ENCODE data around the gene VDR.

Gene VDR

GRCh38 chr12:47852096-47852571 lies 52.7 kb downstream of the VDR start:
- H3K9me2 ChIP-seq (replicated peaks; ENCODE audit: control insufficient read depth, low read length): no peaks in the 10 kb centered on the region
- H4K20me1 ChIP-seq (ENCODE audit: control insufficient read depth, insufficient read depth, low read depth, low read length): no peaks in the 10 kb centered on the region
- no peaks in the 10 kb centered on the region for H3K4me1 ChIP-seq (ENCODE audit: control insufficient read depth, low read length)
- no peak overlapping the region for H3K27ac ChIP-seq (ENCODE audit: low read depth, low read length)
- no peaks in the 10 kb centered on the region for H3K27me3 ChIP-seq (ENCODE audit: control insufficient read depth, low read length)
- no peak overlapping the region for H3K4me3 ChIP-seq (ENCODE audit: low read length)
- no peaks in the 10 kb centered on the region for H3K9me3 ChIP-seq (ENCODE audit: control insufficient read depth, insufficient read depth, low read length)
- H3K79me2 ChIP-seq (ENCODE audit: control insufficient read depth, low read length): no peaks in the 10 kb centered on the region
- H3K36me3 ChIP-seq (ENCODE audit: control insufficient read depth, low read length): no peaks in the 10 kb centered on the region
- H3F3A ChIP-seq (ENCODE audit: control insufficient read depth, insufficient read depth): 0 out of 2 replicates have a peak, but pooled peaks cover 2% of the 10 kb centered on the region
- H3K4me2 ChIP-seq (ENCODE audit: low read length): no peak overlapping the region
- no peak for TF ChIP-seq EZH2phosphoT487 (IDR thresholded peaks at IDR 0.05; ENCODE audit: borderline replicate concordance, low read length)
- TF ChIP-seq CTCF (IDR thresholded peaks at IDR 0.05; ENCODE audit: low read depth, low read length, poor library complexity, severe bottlenecking): no peak

DNA sequence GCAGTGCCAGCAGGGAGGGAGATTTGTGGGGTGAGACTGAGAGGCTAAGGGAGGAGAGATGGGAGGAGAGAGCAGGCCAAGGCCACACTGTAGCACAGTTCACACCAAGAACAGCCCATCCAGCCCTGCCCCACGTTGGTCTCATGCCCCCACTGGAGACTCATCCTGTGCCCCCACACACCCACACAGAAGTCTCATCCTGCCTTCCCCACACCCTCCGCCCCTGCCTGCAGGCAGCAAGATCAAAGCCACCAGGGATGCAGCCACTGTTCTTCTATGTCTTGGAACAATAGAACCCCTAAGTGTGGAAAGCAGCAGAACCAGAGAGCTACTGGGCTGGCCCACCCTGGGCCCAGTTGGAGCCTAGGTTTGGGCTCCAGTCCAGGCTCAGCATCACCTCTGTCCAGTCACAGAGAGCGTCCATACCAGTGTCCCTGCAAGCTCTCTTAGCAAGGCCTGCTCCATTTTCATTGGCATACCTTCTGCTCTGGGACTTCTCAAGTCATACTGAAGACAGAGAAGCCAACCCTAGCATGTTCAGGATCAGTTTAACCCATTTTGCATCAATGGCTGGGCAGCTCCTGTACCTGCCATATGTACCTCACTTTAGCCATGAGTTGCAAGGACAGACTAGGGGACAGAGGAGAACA lies 53.4 kb downstream of the VDR start:
- Histone ChIP-seq H3K36me3 (ENCODE audit: control insufficient read depth, low read length) (no peaks in the 10 kb centered on the region), H3K27me3 (ENCODE audit: control insufficient read depth, low read length) (no peaks in the 10 kb centered on the region), H3K4me1 (ENCODE audit: control insufficient read depth, low read length) (no peaks in the 10 kb centered on the region), H4K20me1 (ENCODE audit: control insufficient read depth, insufficient read depth, low read depth, low read length) (no peaks in the 10 kb centered on the region), H3K27ac (ENCODE audit: low read depth, low read length) (no peak overlapping the region), H3F3A (ENCODE audit: control insufficient read depth, insufficient read depth) (0 out of 2 replicates have a peak, but pooled peaks cover 2% of the 10 kb centered on the region), H3K9me3 (ENCODE audit: control insufficient read depth, insufficient read depth, low read length) (no peaks in the 10 kb centered on the region), H3K4me2 (ENCODE audit: low read length) (no peak overlapping the region), H3K4me3 (ENCODE audit: low read length) (no peak overlapping the region), H3K79me2 (ENCODE audit: control insufficient read depth, low read length) (no peaks in the 10 kb centered on the region), H3K9me2 (replicated peaks; ENCODE audit: control insufficient read depth, low read length) (no peaks in the 10 kb centered on the region)
- TF ChIP-seq CTCF (IDR thresholded peaks at IDR 0.05; ENCODE audit: low read depth, low read length, poor library complexity, severe bottlenecking) (no peak), EZH2phosphoT487 (IDR thresholded peaks at IDR 0.05; ENCODE audit: borderline replicate concordance, low read length) (no peak)

- no peaks in the 10 kb centered on the region for H3K9me3 ChIP-seq (ENCODE audit: control insufficient read depth, insufficient read depth, low read length)
- TF ChIP-seq CTCF (IDR thresholded peaks at IDR 0.05; ENCODE audit: low read depth, low read length, poor library complexity, severe bottlenecking) (no peak), EZH2phosphoT487 (IDR thresholded peaks at IDR 0.05; ENCODE audit: borderline replicate concordance, low read length) (no peak)
- H4K20me1 ChIP-seq (ENCODE audit: control insufficient read depth, insufficient read depth, low read depth, low read length): no peaks in the 10 kb centered on the region
- H3K27ac ChIP-seq (ENCODE audit: low read depth, low read length): no peak overlapping the region
- 0 out of 2 replicates have a peak, but pooled peaks cover 2% of the 10 kb centered on the region for H3F3A ChIP-seq (ENCODE audit: control insufficient read depth, insufficient read depth)
- H3K36me3 ChIP-seq (ENCODE audit: control insufficient read depth, low read length): no peaks in the 10 kb centered on the region
- H3K4me3 ChIP-seq (ENCODE audit: low read length): no peak overlapping the region
- H3K9me2 ChIP-seq (replicated peaks; ENCODE audit: control insufficient read depth, low read length): no peaks in the 10 kb centered on the region
- H3K79me2 ChIP-seq (ENCODE audit: control insufficient read depth, low read length): no peaks in the 10 kb centered on the region
- no peak overlapping the region for H3K4me2 ChIP-seq (ENCODE audit: low read length)
- H3K27me3 ChIP-seq (ENCODE audit: control insufficient read depth, low read length): no peaks in the 10 kb centered on the region
- no peaks in the 10 kb centered on the region for H3K4me1 ChIP-seq (ENCODE audit: control insufficient read depth, low read length)
Measured at GRCh38 chr12:47850153-47851084, 54.4 kb downstream of the VDR start.
